Type B pancreatic cell (in vitro differentiated cells): ENCODE data around the gene PLAAT5. TPM values are rescaled to one million over a fixed set of nuclear protein-coding genes. Genes with fewer than 3 reads are reported as not detected.
A peak's percentile ranks its signal among the peaks of the same experiment; 100 is the strongest.

ENCODE experiments used
- DNase-seq: peaks from one replicate; pipeline ENCODE4 v3.0.0; 2021; ENCODE audit warnings: mixed read lengths; ENCODE audit not compliant: unreplicated experiment; ENCODE audit errors: extremely low spot score
- H3K27ac Mint-ChIP-seq: 2 replicates; pipeline ENCODE4 v1.8.0; 2021; ENCODE audit warnings: mild to moderate bottlenecking, mixed read lengths
- H3K27me3 Mint-ChIP-seq: 2 replicates; pipeline ENCODE4 v1.8.0; 2021; ENCODE audit warnings: mixed read lengths
- H3K36me3 Mint-ChIP-seq: 2 replicates; pipeline ENCODE4 v1.8.0; 2021; ENCODE audit warnings: mixed read lengths
- H3K4me1 Mint-ChIP-seq: one replicate; pipeline ENCODE4 v1.8.0; 2021; ENCODE audit warnings: mixed read lengths; ENCODE audit not compliant: unreplicated experiment
- H3K4me3 Mint-ChIP-seq: 2 replicates; pipeline ENCODE4 v1.8.0; 2021; ENCODE audit warnings: mild to moderate bottlenecking, mixed read lengths
- H3K9me3 Mint-ChIP-seq: 2 replicates; pipeline ENCODE4 v1.8.0; 2021; ENCODE audit warnings: mixed read lengths
- total RNA-seq: library from RNA; stranded (reverse); gene quantifications from 2 replicates; pipeline ENCODE4 v1.2.1, GENCODE V29; 2021; ENCODE audit warnings: low replicate concordance
- TF ChIP-seq, protein P1 (sequence below): fragments of 200-600 bp; sonication (generic); conservative IDR thresholded peaks from 2 replicates; pipeline ENCODE4 v1.5.0; 2021; ENCODE audit warnings: antibody characterized with exemption, mild to moderate bottlenecking

PLAAT5 gene
- total RNA-seq, 1 donor from 2014 or later = 2.0 TPM

DNA sequence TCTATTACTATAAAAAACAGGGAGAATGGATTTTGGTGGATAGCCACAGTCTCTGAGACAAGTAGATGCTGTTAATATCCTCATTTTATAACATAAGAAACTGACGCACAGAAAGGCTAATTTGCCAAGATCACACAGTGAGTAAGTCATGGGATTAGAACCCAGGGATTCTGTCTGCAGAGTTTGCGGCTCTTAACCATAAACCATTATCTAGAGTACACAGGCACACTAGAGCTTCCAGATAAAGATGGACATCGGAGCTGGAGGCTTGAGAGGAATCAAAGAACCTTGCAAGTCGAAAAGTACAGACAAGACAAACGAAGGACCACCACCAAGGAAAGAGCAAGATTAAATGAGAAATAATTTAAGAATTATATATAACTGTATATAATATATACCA lies 26.2 kb upstream of the PLAAT5 start:
- TF ChIP-seq, protein P1, sequence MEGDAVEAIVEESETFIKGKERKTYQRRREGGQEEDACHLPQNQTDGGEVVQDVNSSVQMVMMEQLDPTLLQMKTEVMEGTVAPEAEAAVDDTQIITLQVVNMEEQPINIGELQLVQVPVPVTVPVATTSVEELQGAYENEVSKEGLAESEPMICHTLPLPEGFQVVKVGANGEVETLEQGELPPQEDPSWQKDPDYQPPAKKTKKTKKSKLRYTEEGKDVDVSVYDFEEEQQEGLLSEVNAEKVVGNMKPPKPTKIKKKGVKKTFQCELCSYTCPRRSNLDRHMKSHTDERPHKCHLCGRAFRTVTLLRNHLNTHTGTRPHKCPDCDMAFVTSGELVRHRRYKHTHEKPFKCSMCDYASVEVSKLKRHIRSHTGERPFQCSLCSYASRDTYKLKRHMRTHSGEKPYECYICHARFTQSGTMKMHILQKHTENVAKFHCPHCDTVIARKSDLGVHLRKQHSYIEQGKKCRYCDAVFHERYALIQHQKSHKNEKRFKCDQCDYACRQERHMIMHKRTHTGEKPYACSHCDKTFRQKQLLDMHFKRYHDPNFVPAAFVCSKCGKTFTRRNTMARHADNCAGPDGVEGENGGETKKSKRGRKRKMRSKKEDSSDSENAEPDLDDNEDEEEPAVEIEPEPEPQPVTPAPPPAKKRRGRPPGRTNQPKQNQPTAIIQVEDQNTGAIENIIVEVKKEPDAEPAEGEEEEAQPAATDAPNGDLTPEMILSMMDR = no peak
- Mint-ChIP-seq H3K4me1 (peaks cover 6% of the 10 kb centered on the region), H3K9me3 (peaks cover 10% of the 10 kb centered on the region), H3K27ac (no peak overlapping the region), H3K36me3 (peaks cover 3% of the 10 kb centered on the region), H3K4me3 (no peak overlapping the region), H3K27me3 (no peaks in the 10 kb centered on the region)
- no peak for DNase-seq

DNA sequence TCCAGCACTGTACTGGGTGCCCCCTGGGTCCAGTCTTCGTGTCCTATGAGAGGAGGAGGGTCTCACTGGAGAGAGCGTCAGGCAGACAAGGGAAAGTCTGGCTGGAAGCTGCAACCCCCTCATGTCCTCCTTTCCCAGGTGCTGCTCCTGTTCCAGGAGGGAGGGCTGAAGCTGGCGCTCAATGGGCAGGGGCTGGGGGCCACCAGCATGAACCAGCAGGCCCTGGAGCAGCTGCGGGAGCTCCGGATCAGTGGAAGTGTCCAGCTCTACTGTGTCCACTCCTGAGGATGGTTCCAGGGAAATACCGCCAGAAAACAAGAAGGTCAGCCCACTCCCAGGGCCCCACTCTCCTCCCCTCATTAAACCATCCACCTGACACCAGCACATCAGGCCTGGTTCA lies 25.1 kb upstream of the PLAAT5 start:
- H3K27me3 Mint-ChIP-seq = no peaks in the 10 kb centered on the region
- no peak for DNase-seq
- H3K27ac Mint-ChIP-seq = no peak overlapping the region
- H3K9me3 Mint-ChIP-seq = peaks cover 10% of the 10 kb centered on the region
- H3K36me3 Mint-ChIP-seq = peaks cover 3% of the 10 kb centered on the region
- TF ChIP-seq, protein P1 = no peak
- peaks cover 8% of the 10 kb centered on the region for H3K4me1 Mint-ChIP-seq
- H3K4me3 Mint-ChIP-seq = no peak overlapping the region

DNA sequence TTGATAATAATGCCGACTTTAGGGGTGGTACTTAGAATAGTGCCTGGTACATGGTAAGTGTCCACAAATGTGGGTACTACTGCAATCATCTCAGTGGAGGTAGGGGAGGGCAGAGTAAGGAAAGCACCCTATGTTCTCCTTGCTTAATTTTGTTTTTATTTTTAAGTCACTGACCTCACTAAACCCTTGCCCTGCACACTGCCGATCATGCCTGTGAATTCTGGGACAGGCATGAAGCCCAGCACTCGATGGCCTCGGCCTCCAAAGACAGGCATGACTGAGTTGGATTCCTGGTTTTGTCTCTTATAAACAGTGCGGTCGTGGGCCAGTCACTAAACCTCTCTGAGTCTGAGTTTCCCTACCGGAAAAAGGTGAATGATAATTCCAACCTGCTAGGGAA lies 21.8 kb upstream of the PLAAT5 start:
- no peaks in the 10 kb centered on the region for H3K27me3 Mint-ChIP-seq
- no peak overlapping the region for H3K4me3 Mint-ChIP-seq
- H3K27ac Mint-ChIP-seq = no peak overlapping the region
- no peaks in the 10 kb centered on the region for H3K9me3 Mint-ChIP-seq
- DNase-seq = no peak
- TF ChIP-seq, protein P1 = no peak
- H3K4me1 Mint-ChIP-seq = peaks cover 17% of the 10 kb centered on the region
- H3K36me3 Mint-ChIP-seq = no peaks in the 10 kb centered on the region

DNA sequence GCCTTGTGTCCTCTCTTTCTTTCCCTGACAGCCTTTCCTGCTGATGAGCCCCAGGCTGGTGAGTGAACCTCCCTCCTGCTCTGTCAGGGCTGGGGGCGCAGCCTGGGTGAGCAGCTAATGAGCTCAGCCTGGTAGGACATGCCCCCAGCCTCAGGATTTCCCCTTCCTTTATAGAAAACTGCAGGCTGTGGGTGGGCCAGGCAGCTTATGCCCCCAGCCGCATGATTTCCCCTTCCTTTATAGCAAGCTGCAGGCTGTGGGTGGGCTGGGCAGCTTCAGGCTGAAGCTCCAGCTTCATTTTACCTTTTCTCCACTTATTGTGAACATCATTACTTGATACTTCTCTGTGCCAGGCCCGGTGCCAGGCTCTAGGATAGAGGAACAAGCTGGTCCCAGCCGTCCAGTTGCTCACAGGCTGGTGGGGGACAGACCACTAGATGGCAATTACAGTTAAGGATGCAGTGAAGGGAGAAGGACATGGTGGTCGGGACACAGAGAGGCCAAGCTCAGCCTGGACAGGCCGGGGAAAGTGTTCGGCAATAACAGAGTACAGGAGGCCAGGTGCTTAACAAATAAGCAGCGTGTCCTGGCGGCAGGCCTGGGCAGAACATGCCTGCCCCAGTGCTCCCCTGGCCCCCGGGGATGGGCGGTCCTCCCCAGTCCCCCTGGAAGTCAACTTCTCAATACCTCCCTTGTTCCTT lies 20.2 kb upstream of the PLAAT5 start:
- H3K4me3 Mint-ChIP-seq = peak overlapping the region; percentile 14
- H3K4me1 Mint-ChIP-seq = peaks cover 22% of the 10 kb centered on the region
- H3K27ac Mint-ChIP-seq = peak overlapping the region; percentile 63
- H3K36me3 Mint-ChIP-seq = no peaks in the 10 kb centered on the region
- TF ChIP-seq, protein P1 = no peak
- no peaks in the 10 kb centered on the region for H3K9me3 Mint-ChIP-seq
- no peaks in the 10 kb centered on the region for H3K27me3 Mint-ChIP-seq
- DNase-seq = no peak

DNA sequence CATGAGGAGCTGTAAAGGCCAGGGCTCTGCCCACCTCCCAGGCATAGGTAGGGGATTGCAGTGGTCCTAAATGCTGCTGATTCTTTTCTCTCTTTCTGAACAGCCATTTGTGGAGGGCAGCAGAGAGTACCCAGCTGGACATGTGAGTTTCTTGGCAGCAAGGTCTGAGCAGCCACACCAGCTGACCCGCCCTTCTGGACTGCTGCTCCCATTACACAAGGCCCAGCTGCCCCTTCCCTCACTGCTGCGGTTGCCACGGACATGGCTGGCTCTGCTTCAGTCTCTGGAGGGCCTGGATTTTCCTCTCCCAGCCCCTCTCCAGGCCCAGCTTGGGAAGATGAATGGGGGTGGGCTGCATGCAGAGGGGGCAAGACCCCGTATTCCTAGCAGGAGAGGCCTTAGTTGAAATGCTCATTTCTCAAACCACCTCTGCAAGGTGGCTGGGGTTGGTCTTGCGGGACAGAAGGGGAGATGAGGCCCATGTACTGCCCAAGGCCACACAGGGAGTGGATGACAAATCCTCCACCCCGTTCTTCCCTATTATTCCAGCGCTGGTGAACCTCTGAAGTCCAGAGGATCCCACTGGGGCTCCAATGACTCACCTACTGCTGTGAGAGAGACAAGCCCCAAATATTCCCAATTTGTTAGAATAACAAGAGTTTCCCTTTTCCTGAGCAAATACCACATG lies 19.5 kb upstream of the PLAAT5 start:
- DNase-seq = no peak
- H3K27ac Mint-ChIP-seq = peak overlapping the region; percentile 63
- no peaks in the 10 kb centered on the region for H3K27me3 Mint-ChIP-seq

More for the DNA sequence above, 19.5 kb upstream of the PLAAT5 start:
- TF ChIP-seq, protein P1 = no peak
- Mint-ChIP-seq H3K9me3 (no peaks in the 10 kb centered on the region), H3K4me3 (no peak overlapping the region), H3K4me1 (peaks cover 22% of the 10 kb centered on the region), H3K36me3 (no peaks in the 10 kb centered on the region)
